ENCODE results near the gene DUSP1. TPM values are rescaled to one million over a fixed set of nuclear protein-coding genes. Genes with fewer than 3 reads are reported as not detected.

Gene DUSP1
- total and polyA plus RNA-seq, 7 donors, result 99.9 to 1,033 (median 449) TPM

DNA sequence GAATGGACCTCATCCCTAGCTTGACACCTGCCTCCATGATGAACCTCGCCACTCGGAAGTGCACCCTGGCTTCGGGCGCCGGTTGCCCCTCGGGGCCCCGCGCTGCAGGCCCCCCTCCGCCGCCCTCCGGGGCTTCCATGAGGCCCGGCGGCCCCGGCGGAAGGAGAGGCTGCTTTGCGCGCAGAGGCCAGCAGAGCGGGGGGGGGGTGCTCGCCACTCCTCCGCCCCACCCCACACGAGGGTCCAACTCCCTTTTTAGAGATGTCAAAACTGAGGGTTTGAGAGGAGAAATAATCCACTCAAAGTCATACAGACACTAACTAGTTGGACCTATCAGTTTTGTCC is 7.9 kb downstream of the DUSP1 start:
- Histone ChIP-seq H3K9me3 (no peaks in the 10 kb centered on the region), H3K27me3 (no peaks in the 10 kb centered on the region), H3K36me3 (peaks cover 5 to 8% (median 7%) of the 10 kb centered on the region in 4 donors), H3K27ac (peak overlapping the region in 2 of 4 donors; percentile 97 to 99), H3K4me3 (no peak overlapping the region), H3K4me1 (peaks cover 0 to 36% (median 33%) of the 10 kb centered on the region in 4 donors)
- 95 to 96% methylated on average over 21 of the region's 21 CpGs for WGBS, 2 donors
- intact Hi-C loops (cut with DNase I), result no loop called here
- DNase-seq, result no peak
- TF ChIP-seq POLR2A (IDR thresholded peaks at IDR 0.05) (no peak), POLR2AphosphoS5 (IDR thresholded peaks at IDR 0.05) (no peak), EP300 (IDR thresholded peaks at IDR 0.05) (no peak)
- TF ChIP-seq, protein P1, sequence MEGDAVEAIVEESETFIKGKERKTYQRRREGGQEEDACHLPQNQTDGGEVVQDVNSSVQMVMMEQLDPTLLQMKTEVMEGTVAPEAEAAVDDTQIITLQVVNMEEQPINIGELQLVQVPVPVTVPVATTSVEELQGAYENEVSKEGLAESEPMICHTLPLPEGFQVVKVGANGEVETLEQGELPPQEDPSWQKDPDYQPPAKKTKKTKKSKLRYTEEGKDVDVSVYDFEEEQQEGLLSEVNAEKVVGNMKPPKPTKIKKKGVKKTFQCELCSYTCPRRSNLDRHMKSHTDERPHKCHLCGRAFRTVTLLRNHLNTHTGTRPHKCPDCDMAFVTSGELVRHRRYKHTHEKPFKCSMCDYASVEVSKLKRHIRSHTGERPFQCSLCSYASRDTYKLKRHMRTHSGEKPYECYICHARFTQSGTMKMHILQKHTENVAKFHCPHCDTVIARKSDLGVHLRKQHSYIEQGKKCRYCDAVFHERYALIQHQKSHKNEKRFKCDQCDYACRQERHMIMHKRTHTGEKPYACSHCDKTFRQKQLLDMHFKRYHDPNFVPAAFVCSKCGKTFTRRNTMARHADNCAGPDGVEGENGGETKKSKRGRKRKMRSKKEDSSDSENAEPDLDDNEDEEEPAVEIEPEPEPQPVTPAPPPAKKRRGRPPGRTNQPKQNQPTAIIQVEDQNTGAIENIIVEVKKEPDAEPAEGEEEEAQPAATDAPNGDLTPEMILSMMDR (IDR thresholded peaks at IDR 0.05), result no peak

DNA sequence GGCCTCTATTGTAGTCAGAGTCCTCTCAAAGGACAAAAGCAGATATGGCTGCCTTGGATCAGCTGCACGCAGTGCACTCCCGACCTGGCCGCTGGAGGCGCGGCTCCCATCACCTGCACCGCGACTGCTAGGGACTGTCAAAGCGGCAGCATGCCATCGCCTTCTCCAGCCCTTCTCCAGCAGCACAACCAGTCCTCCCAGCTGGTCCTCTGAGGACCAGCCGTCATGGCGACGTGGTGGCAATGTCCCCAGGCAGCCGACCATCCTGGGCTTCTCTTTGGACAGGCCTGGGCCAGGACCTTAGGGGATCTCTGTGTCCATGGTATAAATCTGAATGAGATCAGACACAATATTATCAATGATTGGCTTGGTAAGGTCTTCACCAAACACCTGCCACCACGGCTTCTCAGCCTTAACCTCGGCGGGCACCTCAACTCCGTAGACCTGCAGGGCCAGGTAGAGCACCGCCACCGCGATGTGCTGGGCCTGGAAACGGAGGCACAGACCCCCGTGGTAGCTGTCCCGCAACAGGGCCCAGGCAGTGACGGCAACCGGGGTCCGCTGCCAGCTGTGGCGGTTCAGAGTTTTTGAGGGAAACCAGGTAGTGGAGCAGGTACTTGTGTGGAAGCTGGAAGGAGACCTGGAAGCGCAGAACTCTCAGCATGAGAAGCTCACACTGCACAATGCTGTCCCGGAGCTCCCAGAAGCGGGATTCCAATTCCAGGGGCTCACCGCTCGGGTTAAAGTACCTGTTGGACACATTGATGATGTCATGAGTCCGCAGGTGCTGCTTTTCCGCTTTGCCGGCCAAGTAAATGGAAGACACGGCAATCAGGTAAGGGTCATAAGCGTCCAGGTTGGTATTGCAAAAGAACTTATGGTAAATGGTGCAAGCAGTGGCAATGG is 8.5 kb downstream of the DUSP1 start:
- 96% methylated on average over 37 of the region's 37 CpGs for WGBS, 2 donors
- Histone ChIP-seq H3K27ac (no peak overlapping the region), H3K36me3 (peaks cover under 1 to 2% (median under 1%) of the 10 kb centered on the region in 4 donors), H3K4me3 (no peak overlapping the region), H3K4me1 (peaks cover 0 to 34% (median 27%) of the 10 kb centered on the region in 4 donors), H3K27me3 (no peaks in the 10 kb centered on the region), H3K9me3 (no peaks in the 10 kb centered on the region)
- no peak for DNase-seq
- TF ChIP-seq, protein P1 (IDR thresholded peaks at IDR 0.05), result no peak
- no peak for TF ChIP-seq POLR2AphosphoS5 (IDR thresholded peaks at IDR 0.05)
- no peak for TF ChIP-seq POLR2A (IDR thresholded peaks at IDR 0.05)
- TF ChIP-seq EP300 (IDR thresholded peaks at IDR 0.05), result no peak
- intact Hi-C loops (cut with DNase I), result no loop called here

DNA sequence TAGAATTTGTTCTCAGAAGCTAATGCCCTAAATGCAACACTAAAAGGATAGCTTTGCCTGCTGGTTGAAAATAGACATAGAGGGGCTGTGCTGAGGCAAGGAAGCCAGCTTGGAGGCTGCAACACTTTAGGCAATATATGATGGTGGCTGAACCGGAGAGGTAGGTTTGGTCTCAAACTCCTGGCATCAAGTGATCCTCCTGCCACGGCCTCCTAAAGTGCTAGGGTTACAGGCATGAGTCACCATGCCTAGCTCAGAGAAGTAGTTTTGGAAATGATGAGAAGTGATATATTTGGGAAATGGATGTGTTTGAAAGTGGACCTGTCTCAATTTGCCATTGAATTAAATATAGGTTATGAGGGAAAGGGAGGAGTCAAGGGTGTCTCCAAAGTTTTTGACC is 10.0 kb downstream of the DUSP1 start:
- no peaks in the 10 kb centered on the region for H3K27me3 ChIP-seq
- H3K4me3 ChIP-seq, result no peak overlapping the region
- H3K4me1 ChIP-seq, result peaks cover 0 to 19% (median 13%) of the 10 kb centered on the region in 4 donors
- DNase-seq, result no peak
- no peaks in the 10 kb centered on the region for H3K9me3 ChIP-seq
- TF ChIP-seq POLR2AphosphoS5 (IDR thresholded peaks at IDR 0.05) (no peak), POLR2A (IDR thresholded peaks at IDR 0.05) (no peak), EP300 (IDR thresholded peaks at IDR 0.05) (no peak)
- TF ChIP-seq, protein P1 (IDR thresholded peaks at IDR 0.05), result no peak
- no peak overlapping the region for H3K27ac ChIP-seq
- 89 to 90% methylated on average over 2 of the region's 2 CpGs for WGBS, 2 donors
- intact Hi-C loops (cut with DNase I), result no loop called here
- H3K36me3 ChIP-seq, result no peaks in the 10 kb centered on the region

DNA sequence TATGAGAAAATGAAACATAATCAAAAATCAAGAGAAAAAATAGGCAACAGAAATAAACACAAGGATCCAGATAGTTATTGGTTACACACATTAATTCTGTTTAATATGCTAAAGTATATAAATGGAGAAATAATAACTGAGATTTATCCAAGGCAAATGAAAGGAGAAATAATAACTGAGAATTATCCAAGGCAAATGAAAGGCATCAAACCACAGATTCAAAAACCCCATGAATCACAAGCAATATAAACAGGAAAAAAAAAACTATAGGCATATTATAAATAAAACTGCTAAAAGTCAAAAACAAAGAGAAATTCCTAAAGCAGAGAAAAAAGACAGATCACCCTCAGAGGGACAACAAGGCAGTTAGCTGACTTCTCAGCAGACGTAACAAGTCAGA is 10.9 kb downstream of the DUSP1 start:
- intact Hi-C loops (cut with DNase I), result no loop called here
- H3K9me3 ChIP-seq, result no peaks in the 10 kb centered on the region
- TF ChIP-seq EP300 (IDR thresholded peaks at IDR 0.05), result no peak
- TF ChIP-seq POLR2AphosphoS5 (IDR thresholded peaks at IDR 0.05), result no peak
- no peak for TF ChIP-seq POLR2A (IDR thresholded peaks at IDR 0.05)
- TF ChIP-seq, protein P1 (IDR thresholded peaks at IDR 0.05), result no peak
- no peak for DNase-seq
- no peak overlapping the region for H3K4me3 ChIP-seq
- peaks cover 0 to 12% (median 7%) of the 10 kb centered on the region in 4 donors for H3K4me1 ChIP-seq
- no peaks in the 10 kb centered on the region for H3K36me3 ChIP-seq
- no peak overlapping the region for H3K27ac ChIP-seq
- no peaks in the 10 kb centered on the region for H3K27me3 ChIP-seq
- WGBS, 2 donors, result 92 to 96% methylated on average over 1 of the region's 1 CpG
